Right atrium auricular region (tissue), 2 donors: ENCODE measurements around the gene OR10P1. TPM values are rescaled to one million over a fixed set of nuclear protein-coding genes. Genes with fewer than 3 reads are reported as not detected.

Source experiments
- DNase-seq: peaks from one replicate; pipeline ENCODE4 v3.0.0-alpha.2; 2019; ENCODE audit warnings: low spot score
- H3K27ac ChIP-seq, 2 donors: fragments of 200-600 bp; sonication (generic); 1 replicate in 1 of 2; 2 replicates in 1 of 2; pipeline ENCODE4 v1.5.1; 2016 to 2019
- H3K27me3 ChIP-seq, 2 donors: fragments of 200-600 bp; sonication (generic); one replicate each; pipeline versions ENCODE4 v1.5.1 to v1.6.0; 2017 to 2019
- H3K36me3 ChIP-seq: fragments of 200-600 bp; sonication (generic); one replicate; pipeline ENCODE4 v1.5.1; 2016
- H3K4me1 ChIP-seq, 2 donors: fragments of 200-600 bp; sonication (generic); one replicate each; pipeline versions ENCODE4 v1.5.1 to v1.6.0; 2017 to 2019
- H3K4me3 ChIP-seq, 2 donors: fragments of 200-600 bp; sonication (generic); 1 replicate in 1 of 2; 2 replicates in 1 of 2; pipeline ENCODE4 v1.5.1; 2017 to 2019; ENCODE audit warnings: mild to moderate bottlenecking in 1 of 2, moderate library complexity in 1 of 2
- H3K9me3 ChIP-seq, 2 donors: fragments of 200-600 bp; sonication (generic); one replicate each; pipeline ENCODE4 v1.5.1; 2019
- CTCF ChIP-seq, 2 donors: fragments of 200-600 bp; sonication (generic); IDR thresholded peaks; one replicate each; pipeline ENCODE4 v1.5.1; 2019; ENCODE audit warnings: antibody characterized with exemption in 2 of 2
- total RNA-seq, 2 donors: library from RNA; depleted of rRNA; stranded (reverse); fragments of >200 nt; gene quantifications; one replicate each; pipeline ENCODE4 v1.1.0, GENCODE V29; 2016

The OR10P1 gene
- total RNA-seq, 2 donors from 2014 or later: not detected

- Histone ChIP-seq H3K4me1 (peaks cover 0 to 4% of the 10 kb centered on the region in 2 donors), H3K9me3 (no peaks in the 10 kb centered on the region), H3K27me3 (no peaks in the 10 kb centered on the region), H3K4me3 (no peak overlapping the region), H3K36me3 (no peaks in the 10 kb centered on the region), H3K27ac (no peak overlapping the region)
- no peak for TF ChIP-seq CTCF (IDR thresholded peaks at IDR 0.05)
- DNase-seq: no peak
These were observed 16.3 kb downstream of the OR10P1 start for GRCh38 chr12:55653031-55653430.

- no peak overlapping the region for H3K4me3 ChIP-seq
- no peak overlapping the region for H3K27ac ChIP-seq
- no peak for DNase-seq
- TF ChIP-seq CTCF (IDR thresholded peaks at IDR 0.05): no peak
- peaks cover 0 to 13% of the 10 kb centered on the region in 2 donors for H3K4me1 ChIP-seq
- no peaks in the 10 kb centered on the region for H3K9me3 ChIP-seq
- H3K27me3 ChIP-seq: no peaks in the 10 kb centered on the region
- H3K36me3 ChIP-seq: no peaks in the 10 kb centered on the region
These were observed 18.0 kb downstream of the OR10P1 start for GRCh38 chr12:55654511-55655214.

GRCh38 chr12:55657212-55657611 is 20.5 kb downstream of the OR10P1 start:
- H3K27ac ChIP-seq: peak overlapping the region; percentile 81 to 97
- no peak overlapping the region for H3K4me3 ChIP-seq
- peaks cover 0 to 22% of the 10 kb centered on the region in 2 donors for H3K4me1 ChIP-seq
- TF ChIP-seq CTCF (IDR thresholded peaks at IDR 0.05): no peak
- no peaks in the 10 kb centered on the region for H3K36me3 ChIP-seq
- H3K27me3 ChIP-seq: no peaks in the 10 kb centered on the region
- DNase-seq: no peak
- H3K9me3 ChIP-seq: no peaks in the 10 kb centered on the region

GRCh38 chr12:55658212-55658611 is 21.5 kb downstream of the OR10P1 start:
- TF ChIP-seq CTCF (IDR thresholded peaks at IDR 0.05): no peak
- peak overlapping the region; percentile 81 to 97 for H3K27ac ChIP-seq
- peaks cover 0 to 22% of the 10 kb centered on the region in 2 donors for H3K4me1 ChIP-seq
- H3K36me3 ChIP-seq: no peaks in the 10 kb centered on the region
- H3K4me3 ChIP-seq: no peak overlapping the region
- H3K9me3 ChIP-seq: no peaks in the 10 kb centered on the region
- no peak for DNase-seq
- no peaks in the 10 kb centered on the region for H3K27me3 ChIP-seq

GRCh38 chr12:55658635-55659391 is 22.1 kb downstream of the OR10P1 start:
- Histone ChIP-seq H3K36me3 (no peaks in the 10 kb centered on the region), H3K27ac (peak overlapping the region; percentile 81 to 97), H3K4me1 (peaks cover 0 to 22% of the 10 kb centered on the region in 2 donors), H3K9me3 (no peaks in the 10 kb centered on the region), H3K4me3 (no peak overlapping the region), H3K27me3 (no peaks in the 10 kb centered on the region)
- no peak for TF ChIP-seq CTCF (IDR thresholded peaks at IDR 0.05)
- no peak for DNase-seq
